NCI-H2081 treated with DMSO at 0.1 percent for 48 hours (cell line): Measurements from ENCODE around the gene SF3A1.

Experiments
- DNase-seq: peaks from one replicate; lab custom pipeline; 2025; lab: John Stamatoyannopoulos, UW

SF3A1 gene

GRCh38 chr22:30304495-30305244, 52.0 kb downstream of the SF3A1 start:
- DNase-seq = no peak

DNA sequence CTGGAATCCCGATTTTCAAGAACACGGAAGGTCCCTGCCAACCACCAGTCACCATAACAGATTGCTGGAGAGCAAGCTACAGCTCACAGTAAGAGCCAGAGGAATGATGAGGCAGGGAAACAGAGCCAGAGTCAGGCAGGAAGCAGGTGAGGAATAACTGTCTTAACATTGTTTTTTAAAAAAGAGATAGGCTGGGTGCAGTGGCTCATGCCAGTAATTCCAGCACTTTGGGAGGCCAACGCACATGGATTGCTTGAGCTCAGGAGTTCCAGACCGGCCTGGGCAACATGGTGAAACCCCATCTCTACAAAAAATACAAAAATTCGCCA, 53.9 kb downstream of the SF3A1 start:
- no peak for DNase-seq

GRCh38 chr22:30301995-30302809, 54.5 kb downstream of the SF3A1 start:
- DNase-seq = no peak

GRCh38 chr22:30299322-30299721, 57.4 kb downstream of the SF3A1 start:
- no peak for DNase-seq

DNA sequence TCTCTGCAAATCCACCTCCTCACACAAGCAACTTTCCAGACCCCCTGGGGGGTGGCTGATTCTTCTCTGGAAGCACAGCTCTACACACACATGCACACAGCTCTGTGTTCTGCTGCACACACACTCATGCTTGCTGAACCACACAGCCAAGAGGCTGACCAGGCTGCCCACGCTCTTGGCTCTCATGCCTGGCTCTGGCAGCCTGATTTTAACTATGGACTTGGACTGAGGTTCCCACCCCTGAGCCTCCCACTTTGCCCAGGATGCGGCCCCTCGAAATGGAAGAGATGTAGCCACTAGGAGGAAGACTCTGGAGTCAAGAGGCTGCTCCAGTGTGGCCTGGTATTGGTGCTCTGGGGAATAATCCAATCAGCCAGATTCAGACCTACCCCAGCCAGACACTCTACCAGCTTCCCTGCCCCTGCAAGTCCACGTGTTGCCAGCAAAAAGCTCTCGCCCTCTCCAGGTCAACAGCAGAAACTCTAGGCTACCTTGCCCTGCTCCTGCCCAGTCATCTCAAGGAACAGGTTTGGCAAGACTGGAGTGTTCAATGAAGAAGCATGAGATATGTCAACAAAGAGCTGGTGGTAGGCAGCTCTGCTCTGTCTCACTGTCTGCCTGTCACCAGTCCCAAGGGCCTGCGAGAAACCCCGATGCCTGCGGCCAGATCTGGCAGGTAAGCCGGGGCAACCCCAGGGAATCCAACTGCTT, 58.5 kb downstream of the SF3A1 start:
- DNase-seq = no peak

- DNase-seq = no peak
These were observed 59.3 kb downstream of the SF3A1 start for GRCh38 chr22:30297276-30297990.

- no peak for DNase-seq
These were observed 59.9 kb downstream of the SF3A1 start for GRCh38 chr22:30296833-30297232.

- DNase-seq = no peak
These were observed 60.4 kb downstream of the SF3A1 start for GRCh38 chr22:30296324-30296723.

DNA sequence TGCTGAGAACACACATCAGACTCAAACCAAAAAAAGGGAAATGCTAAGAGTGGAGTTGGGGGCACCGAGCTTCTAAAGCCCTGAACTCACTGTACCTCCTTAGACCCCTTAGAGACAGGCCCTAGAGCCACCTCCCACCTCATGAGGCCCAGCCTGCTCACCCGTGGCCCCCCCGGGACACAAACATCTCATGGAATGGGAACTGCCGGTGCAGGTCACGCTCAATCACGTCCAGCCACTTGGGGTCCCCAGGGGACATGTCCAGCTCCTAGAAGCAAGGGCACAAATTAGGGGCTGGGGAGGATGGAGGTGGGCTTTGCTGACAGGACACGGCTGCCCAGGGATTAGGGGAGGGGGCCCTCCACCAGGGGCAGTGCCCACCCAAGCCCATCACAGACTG, 61.1 kb downstream of the SF3A1 start:
- DNase-seq = no peak

- DNase-seq = no peak
These were observed 61.9 kb downstream of the SF3A1 start for GRCh38 chr22:30294830-30295229.

GRCh38 chr22:30294066-30294465, 62.6 kb downstream of the SF3A1 start:
- DNase-seq = no peak

DNA sequence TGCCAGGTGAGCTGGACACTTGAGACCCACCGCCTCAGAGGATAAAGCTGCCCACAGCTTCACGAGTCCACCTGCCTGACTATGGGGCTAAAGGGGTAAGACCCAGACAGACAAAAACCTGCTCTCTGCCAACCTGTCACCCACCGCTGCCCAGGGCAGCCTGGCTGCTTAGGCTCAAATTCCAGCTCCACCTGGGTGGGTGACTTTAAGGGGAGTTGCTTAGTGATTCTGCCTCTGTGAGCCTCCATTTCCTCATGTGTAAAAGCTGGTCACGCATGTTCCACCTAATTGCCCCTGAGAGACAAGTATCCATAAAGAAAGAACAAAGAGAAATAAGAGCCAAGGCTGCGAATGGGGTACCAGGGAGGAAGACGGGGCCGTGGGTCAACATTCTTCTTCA, 63.7 kb downstream of the SF3A1 start:
- DNase-seq = no peak

GRCh38 chr22:30292069-30292970, 64.4 kb downstream of the SF3A1 start:
- DNase-seq = no peak

- DNase-seq = no peak
These were observed 65.4 kb downstream of the SF3A1 start for GRCh38 chr22:30291058-30291892.

- no peak for DNase-seq
These were observed 66.2 kb downstream of the SF3A1 start for GRCh38 chr22:30290342-30291057.

GRCh38 chr22:30289980-30290313, 66.7 kb downstream of the SF3A1 start:
- DNase-seq = no peak

GRCh38 chr22:30289141-30289979, 67.3 kb downstream of the SF3A1 start, which contains the start of gene CASTOR1:
CASTOR1 (minus strand) TSS chr22:30289505; CDS start chr22:30289497, 8 bp downstream.
- DNase-seq = peak; percentile 55

DNA sequence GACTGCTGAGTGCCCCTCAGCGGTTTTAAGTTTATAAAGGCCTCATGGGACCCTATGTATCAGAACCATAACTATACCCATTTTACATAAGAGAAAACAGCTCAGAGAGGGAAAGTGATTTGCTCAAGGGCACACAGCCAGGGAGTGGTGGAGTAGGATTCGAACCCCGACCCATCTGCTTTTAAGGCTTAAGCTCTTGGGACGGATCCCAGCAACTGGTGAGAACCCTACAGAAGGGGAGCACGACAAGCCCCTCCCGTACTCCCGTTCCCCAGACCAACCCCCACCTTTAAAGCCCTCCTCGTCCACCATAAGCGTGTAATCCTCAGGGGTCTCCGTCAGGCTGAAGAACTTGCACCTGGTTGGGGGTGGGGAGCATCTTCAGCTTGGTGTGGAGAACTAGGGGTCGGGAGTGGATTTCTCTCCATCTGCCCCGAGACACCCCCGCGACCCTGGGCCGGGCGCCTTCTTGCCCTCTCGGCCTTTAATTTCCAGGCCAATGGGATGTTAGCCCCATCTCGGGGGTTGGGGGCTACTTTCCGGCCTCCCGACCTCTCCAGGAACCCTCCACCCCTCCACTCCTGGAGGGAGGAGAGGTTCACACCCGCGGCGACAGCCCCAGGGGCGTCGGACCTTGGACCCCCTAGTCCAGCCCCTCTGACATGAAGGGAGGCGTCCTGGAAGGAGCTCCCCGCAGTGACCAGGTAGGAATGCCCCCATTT, 68.1 kb downstream of the SF3A1 start:
- no peak for DNase-seq
